Right cardiac atrium (tissue), 5 donors: ENCODE data around the gene GMPS. TPM values are rescaled to one million over a fixed set of nuclear protein-coding genes. Genes with fewer than 3 reads are reported as not detected.
"Not testable (repeated sequence)": the region's sequence is repeated elsewhere in the genome, so short reads cannot be mapped to it uniquely, and the experiment has no call there.

Source experiments
- ATAC-seq, 2 donors: fragments of 200-7000 bp; cut with Tn5 transposase; one replicate each; pipeline versions ENCODE4 v1.8.0 to v1.9.1; 2020; ENCODE audit warnings: moderate library complexity in 2 of 2, mild to moderate bottlenecking in 1 of 2
- DNase-seq, 3 donors: peaks; one replicate each; pipeline ENCODE4 v3.0.0-alpha.2; 2020
- H3K27ac ChIP-seq: one replicate; pipeline ENCODE4 v1.5.1; 2013; ENCODE audit warnings: mild to moderate bottlenecking, low read length, control low read depth, moderate library complexity
- H3K27me3 ChIP-seq: one replicate; pipeline ENCODE4 v1.6.1; 2013; ENCODE audit not compliant: control insufficient read depth, insufficient read depth
- H3K4me1 ChIP-seq: one replicate; pipeline ENCODE4 v1.6.1; 2013; ENCODE audit warnings: low read length; ENCODE audit not compliant: control insufficient read depth, insufficient read depth
- H3K4me3 ChIP-seq: one replicate; pipeline ENCODE4 v1.5.1; 2013; ENCODE audit warnings: low read length, control low read depth
- H3K9me3 ChIP-seq: one replicate; pipeline ENCODE4 v1.6.1; 2013; ENCODE audit warnings: low read length; ENCODE audit not compliant: control insufficient read depth
- WGBS: extraction: QIAGEN DNeasy Blood & Tissue Kit; methylation state at CpG from one replicate; pipeline ENCODE4 v1.1.7; 2013; 5-methylcytosine and 5-hydroxymethylcytosine counted together
- intact Hi-C, 4 donors: fragments of 100-400 bp; cut with DNase I; formaldehyde crosslinking; loops; one replicate each; pipeline versions ENCODE4 v1.11.0 to v1.14.0; 2022 to 2023
- polyA plus RNA-seq: library from polyadenylated mRNA; stranded (reverse); fragments of 200-250 nt; gene quantifications from one replicate; pipeline ENCODE4 v1.2.3, GENCODE V29; 2013
- total RNA-seq, 4 donors: library from RNA; stranded (reverse); fragmentation: NEBNext Ultra II Directional; extraction: Animal tissue kit (Norgen Biotek cat#: 25700); gene quantifications; one replicate each; pipeline ENCODE4 v1.2.1, GENCODE V29; 2021
- donor health status: healthy with polysubstance abuse.
- donor health status: DM: no; HTN: yes; CAD: no.
- donor health status: DM: no; HTN: no; CAD: no.
- donor health status: DM: no; HTN: yes; CAD: no; lungs with severe emphysema.
- donor health status: DM: yes; HTN: yes; CAD: no.

Gene GMPS
- total and polyA plus RNA-seq, 5 donors = 17.2 to 38.3 (median 36.1) TPM

- H3K4me3 ChIP-seq = peak within 1 kb of the TSS; percentile 76
- no peaks in the 10 kb centered on the region for H3K9me3 ChIP-seq
- H3K27me3 ChIP-seq = no peaks in the 10 kb centered on the region
- DNase-seq (peak; percentile 99 to 100 (median 99)), ATAC-seq (peak; percentile 99)
- peaks cover 6% of the 10 kb centered on the region for H3K4me1 ChIP-seq
- H3K27ac ChIP-seq = peak within 1 kb of the TSS; percentile 94
- intact Hi-C loops = no loop called here
- whole genome bisulfite sequencing = under 1% methylated on average over 50 of the region's 50 CpGs
Measured at GRCh38 chr3:155854141-155854940, 16.1 kb upstream of the GMPS start, which contains the start of gene SLC33A1. Gene SLC33A1 (minus strand): TSS chr3:155854427. CDS start chr3:155853997, 430 bp downstream.

DNA sequence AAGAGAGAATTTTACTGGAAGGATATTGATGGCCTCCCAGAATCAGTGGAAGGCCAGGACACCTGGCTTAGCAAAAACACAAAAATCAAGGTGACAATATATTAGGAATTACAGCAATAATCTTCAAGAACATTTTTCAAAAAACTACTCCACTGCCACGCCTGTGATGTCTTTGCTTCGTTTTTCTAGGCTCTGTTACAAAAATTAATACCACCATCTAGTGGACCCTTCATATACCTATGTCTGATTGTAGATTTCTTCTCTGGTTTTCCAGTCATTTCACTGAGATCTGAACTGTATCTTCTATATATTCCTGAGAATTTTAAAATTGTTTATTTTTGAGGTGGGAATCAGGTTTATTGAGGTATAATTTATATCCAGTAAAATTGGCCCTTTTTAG, 10.6 kb upstream of the GMPS start:
- H3K27ac ChIP-seq = no peak overlapping the region
- H3K9me3 ChIP-seq = no peaks in the 10 kb centered on the region
- DNase-seq (no peak), ATAC-seq (no peak)
- H3K4me3 ChIP-seq = no peak overlapping the region
- no peaks in the 10 kb centered on the region for H3K27me3 ChIP-seq
- no peaks in the 10 kb centered on the region for H3K4me1 ChIP-seq
- WGBS = 2% methylated on average over 2 of the region's 2 CpGs
- intact Hi-C loops = loop anchor here in 1 of 4 donors (10.0 kb wide), 1 partner anchor 105 kb away; no protein-coding TSS in a partner anchor

- not testable (repeated sequence) for H3K27me3 ChIP-seq, ATAC-seq, H3K4me3 ChIP-seq, H3K27ac ChIP-seq, H3K4me1 ChIP-seq, DNase-seq, H3K9me3 ChIP-seq
- 88% methylated on average over 5 of the region's 5 CpGs for WGBS
- intact Hi-C loops = loop anchor here in 1 of 4 donors (10.0 kb wide), 1 partner anchor 106 kb away; no protein-coding TSS in a partner anchor
Measured at GRCh38 chr3:155860424-155860823, 10.0 kb upstream of the GMPS start.

DNA sequence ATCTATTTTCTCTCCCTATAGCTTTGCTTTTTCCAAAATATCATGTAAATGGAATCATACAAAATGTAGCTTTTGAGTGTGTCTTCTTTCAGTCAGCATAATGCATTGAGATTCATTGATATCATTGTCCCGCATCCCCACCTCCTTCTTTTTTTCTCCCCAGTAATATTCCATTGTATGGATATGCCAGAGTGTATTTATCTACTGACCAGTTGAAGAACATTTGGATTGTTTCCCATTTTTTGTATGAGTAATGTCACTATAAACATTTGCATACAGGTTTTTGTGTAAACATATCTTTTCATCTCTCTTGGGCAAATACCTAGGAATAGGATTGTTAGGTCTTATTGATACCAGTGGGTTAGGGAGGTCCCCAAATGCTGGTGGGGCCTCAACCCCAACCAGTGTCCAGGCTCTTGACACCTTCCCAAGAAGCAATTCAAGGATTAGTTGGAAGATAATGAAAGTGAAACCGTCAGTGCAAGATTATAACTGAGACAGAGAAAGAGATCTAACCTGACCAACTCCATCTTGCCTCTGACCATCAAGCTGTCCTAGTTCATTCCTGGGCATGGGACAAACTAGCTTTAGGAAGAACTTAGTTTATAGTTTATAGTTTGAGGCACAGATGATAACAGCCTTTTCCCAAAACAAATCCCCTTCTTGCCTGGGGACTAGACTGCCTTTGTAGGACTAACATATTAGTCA, 8.8 kb upstream of the GMPS start:
- intact Hi-C loops = loop anchor here in 1 of 4 donors (10.0 kb wide), 1 partner anchor 107 kb away; no protein-coding TSS in a partner anchor
- 88% methylated on average over 2 of the region's 2 CpGs for WGBS
- DNase-seq (no peak), ATAC-seq (no peak)
- Histone ChIP-seq H3K27me3 (no peaks in the 10 kb centered on the region), H3K27ac (no peak overlapping the region), H3K4me1 (no peaks in the 10 kb centered on the region), H3K4me3 (no peak overlapping the region), H3K9me3 (no peaks in the 10 kb centered on the region)

- ATAC-seq, H3K4me3 ChIP-seq, H3K27me3 ChIP-seq, H3K27ac ChIP-seq, H3K4me1 ChIP-seq, DNase-seq, H3K9me3 ChIP-seq: not testable (repeated sequence)
- intact Hi-C loops = loop anchor here in 1 of 4 donors (10.0 kb wide), 1 partner anchor 108 kb away; no protein-coding TSS in a partner anchor
- WGBS = 82% methylated on average over 12 of the region's 12 CpGs
Measured at GRCh38 chr3:155862290-155862982, 8.0 kb upstream of the GMPS start.

DNA sequence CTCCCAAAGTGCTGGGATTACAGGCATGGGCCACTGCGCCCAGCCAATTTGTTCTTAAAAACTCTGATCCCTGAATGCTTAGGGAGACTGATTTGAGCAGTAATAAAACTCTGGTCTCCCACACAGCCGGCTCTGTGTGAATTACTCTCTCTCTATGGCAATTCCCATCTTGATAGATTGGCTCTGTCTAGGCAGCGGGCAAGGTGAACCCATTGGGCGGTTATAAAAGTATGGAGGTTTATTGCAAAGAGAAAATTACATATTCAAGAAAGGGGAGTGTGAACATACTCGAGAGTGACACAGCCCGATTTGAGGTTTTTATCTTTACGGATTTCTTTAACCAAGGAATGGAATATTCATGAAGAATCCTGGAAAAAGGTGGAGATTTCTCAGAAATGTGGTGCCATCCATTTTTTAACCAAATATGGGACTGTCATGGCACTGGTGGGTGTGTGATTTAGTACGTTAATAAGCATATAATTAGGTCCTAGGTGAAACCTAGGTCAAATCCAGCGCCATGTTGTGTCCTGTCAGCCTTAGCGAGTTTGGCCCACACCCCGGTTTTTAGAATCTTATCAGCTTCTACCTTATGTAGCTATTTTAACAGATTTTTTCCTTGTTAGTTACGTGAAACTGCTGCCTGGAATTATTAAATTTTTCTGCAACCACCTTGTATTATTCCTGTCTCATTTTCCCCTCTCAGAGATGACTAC, 7.2 kb upstream of the GMPS start:
- H3K27me3 ChIP-seq = no peaks in the 10 kb centered on the region
- no peak overlapping the region for H3K4me3 ChIP-seq
- H3K4me1 ChIP-seq = no peaks in the 10 kb centered on the region
- intact Hi-C loops = loop anchor here in 1 of 4 donors (10.0 kb wide), 1 partner anchor 108 kb away; no protein-coding TSS in a partner anchor
- H3K27ac ChIP-seq = no peak overlapping the region
- 84% methylated on average over 12 of the region's 12 CpGs for WGBS
- H3K9me3 ChIP-seq = no peaks in the 10 kb centered on the region
- DNase-seq = no peak
- ATAC-seq = no peak

- no peak for ATAC-seq
- WGBS = 41% methylated on average over 3 of the region's 3 CpGs
Measured at GRCh38 chr3:155869691-155870090, 759 bp upstream of the GMPS start.

DNA sequence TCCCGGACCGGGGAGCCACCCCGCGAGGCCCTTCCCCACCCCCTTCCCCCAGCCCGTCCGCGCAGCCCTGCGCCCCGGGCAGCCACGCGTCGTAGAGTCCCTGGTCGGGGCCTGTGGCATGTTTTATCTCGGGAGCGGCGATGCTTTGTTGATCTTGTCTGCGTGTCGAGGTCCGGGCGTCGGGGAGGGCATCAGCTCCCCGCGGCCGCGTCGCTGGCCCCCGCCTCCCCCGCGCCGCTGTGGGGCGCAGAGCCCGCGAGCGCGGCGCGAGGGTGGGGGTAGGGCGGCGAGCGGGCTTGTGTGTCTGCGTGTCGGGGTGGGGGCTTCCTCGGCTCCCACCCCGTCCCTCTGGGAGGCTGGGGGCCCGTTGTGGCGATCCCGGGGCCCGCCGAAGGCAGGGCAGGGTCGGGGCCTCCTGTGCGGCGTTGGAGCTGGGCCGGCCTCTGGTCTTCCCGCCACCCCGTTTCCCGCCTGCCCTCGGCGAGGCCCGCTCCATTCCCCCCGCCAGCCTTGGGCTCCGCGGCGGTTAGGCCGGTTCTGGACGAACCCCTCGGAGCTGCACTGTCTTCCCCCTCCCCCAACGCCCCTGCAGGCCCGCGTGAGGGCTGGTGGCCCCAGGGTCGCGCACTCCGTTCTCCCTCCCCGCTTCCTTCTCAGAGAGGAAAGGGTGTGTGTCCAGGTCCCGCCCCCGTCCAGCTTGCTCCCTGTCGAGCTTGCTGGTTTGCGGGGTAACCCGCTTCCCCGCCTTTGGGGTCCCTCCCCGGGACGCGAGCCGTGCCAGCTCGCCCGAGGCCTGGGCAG, 695 bp downstream of the GMPS start:
- Histone ChIP-seq H3K27ac (peak overlapping the region; percentile 81), H3K4me1 (no peaks in the 10 kb centered on the region), H3K9me3 (no peaks in the 10 kb centered on the region), H3K27me3 (no peaks in the 10 kb centered on the region), H3K4me3 (peak overlapping the region; percentile 58)
- DNase-seq (peak; percentile 75 to 87 (median 87)), ATAC-seq (peak; percentile 56 to 66)
- intact Hi-C loops = loop anchor here in 1 of 4 donors (10.0 kb wide), 1 partner anchor 66 kb away; the partner anchor contains the start of gene C3orf33
- under 1% methylated on average over 85 of the region's 85 CpGs for WGBS

More at GRCh38 chr3:155869691-155870090, 759 bp upstream of the GMPS start:
- peak overlapping the region; percentile 99 for H3K27ac ChIP-seq
- no peaks in the 10 kb centered on the region for H3K4me1 ChIP-seq
- no peak for DNase-seq
- H3K4me3 ChIP-seq = peak overlapping the region; percentile 76
- H3K9me3 ChIP-seq = no peaks in the 10 kb centered on the region
- no peaks in the 10 kb centered on the region for H3K27me3 ChIP-seq
- intact Hi-C loops = loop anchor here in 1 of 4 donors (10.0 kb wide), 2 partner anchors 65 to 115 kb away; partner anchors contain the start of gene C3orf33

DNA sequence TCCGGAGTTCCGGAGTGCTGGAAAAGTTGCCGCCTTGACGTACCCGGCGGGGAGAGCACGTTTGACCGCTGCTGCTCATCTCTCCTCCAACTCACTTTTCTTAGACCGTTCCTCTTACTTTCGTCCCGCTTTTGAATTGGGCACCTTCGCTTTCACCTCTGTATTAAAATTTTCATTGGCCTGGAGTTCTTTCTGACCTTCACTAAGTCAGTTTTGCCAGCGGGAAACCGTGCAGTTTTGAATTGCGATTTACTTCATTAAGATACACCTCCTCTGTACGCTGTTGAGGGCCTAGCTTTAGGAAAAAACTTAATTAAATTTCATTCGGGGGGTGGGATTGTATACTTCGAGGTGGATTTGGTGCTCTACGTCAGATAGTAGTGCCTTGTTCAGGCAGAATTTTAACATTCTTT, 1.3 kb downstream of the GMPS start:
- no peak for DNase-seq
- peak overlapping the region; percentile 58 for H3K4me3 ChIP-seq
- under 1% methylated on average over 19 of the region's 19 CpGs for WGBS
- H3K27me3 ChIP-seq = no peaks in the 10 kb centered on the region
- intact Hi-C loops = loop anchor here in 1 of 4 donors (10.0 kb wide), 1 partner anchor 67 kb away; the partner anchor contains the start of gene C3orf33
- peak overlapping the region; percentile 81 for H3K27ac ChIP-seq
- ATAC-seq = no peak
- no peaks in the 10 kb centered on the region for H3K4me1 ChIP-seq
- H3K9me3 ChIP-seq = no peaks in the 10 kb centered on the region
